A204.1 (cell line): ENCODE data around the gene ADIPOQ.
"Not testable (repeated sequence)": the region's sequence is repeated elsewhere in the genome, so short reads cannot be mapped to it uniquely, and the experiment has no call there.

Experiments
- FAIRE-seq: peaks from 2 replicates; lab custom pipeline; 2012; peaks lifted over from hg19 to GRCh38; lab: Jason Lieb, UNC

ADIPOQ gene

GRCh38 chr3:186826976-186827857, 15.3 kb upstream of the ADIPOQ start:
- FAIRE-seq: no peak

DNA sequence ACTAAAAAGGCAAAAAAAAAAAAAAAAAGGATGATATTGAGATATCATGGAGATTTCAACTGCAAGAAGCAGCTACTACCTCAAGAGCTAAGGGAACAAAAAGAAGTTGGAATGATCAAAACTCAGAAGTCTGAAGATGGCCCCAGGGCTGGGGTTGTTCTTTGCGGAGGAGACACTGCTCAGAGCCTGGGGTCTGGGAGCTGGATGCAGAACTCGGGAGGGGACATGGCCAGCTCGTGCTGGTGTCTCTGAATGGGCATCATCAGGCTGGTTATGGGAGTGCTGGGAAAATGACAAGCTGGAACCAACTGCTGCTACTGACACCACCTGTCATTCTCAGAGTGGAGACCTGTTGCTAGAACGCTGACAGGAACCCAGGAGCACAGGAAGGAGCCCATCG, 14.2 kb upstream of the ADIPOQ start:
- FAIRE-seq: no peak

DNA sequence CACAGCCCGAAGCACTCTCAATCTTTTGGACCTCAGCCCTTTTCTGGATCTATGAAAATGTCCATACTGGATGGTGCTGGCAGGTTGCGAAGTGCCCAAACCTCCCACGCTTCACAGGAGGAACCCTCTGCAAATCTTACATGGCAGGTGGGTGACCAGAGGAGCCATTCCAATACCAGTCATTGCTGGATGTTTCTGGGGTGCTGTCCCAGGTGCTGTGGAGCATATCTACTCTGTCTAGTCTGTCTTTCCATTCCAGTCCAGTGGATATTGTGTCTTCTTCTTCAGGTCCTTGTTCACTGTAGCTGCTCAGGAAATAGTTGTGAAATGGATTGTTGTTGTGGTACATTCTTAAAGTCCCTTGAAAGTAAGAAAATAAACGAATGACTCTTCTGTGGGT, 10.7 kb upstream of the ADIPOQ start:
- FAIRE-seq: no peak

DNA sequence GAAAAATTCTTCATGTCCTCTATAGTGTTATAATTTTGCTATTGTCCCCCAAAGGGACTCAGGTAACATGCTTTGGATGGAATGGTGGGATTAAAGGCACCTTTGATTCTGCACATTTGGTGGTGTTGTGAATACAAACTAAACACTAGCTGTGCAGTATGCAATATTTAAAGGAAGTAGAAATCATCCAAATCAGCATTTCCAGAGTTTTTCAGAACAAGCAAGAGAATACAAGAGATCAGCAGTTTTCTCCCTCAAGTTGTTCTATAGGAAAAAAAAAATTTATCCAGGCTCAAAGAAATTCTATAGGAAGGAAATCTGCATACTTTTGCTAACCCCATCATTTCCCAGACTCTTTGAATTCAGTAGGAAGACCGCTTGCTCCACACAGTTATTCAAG, 10.2 kb upstream of the ADIPOQ start:
- FAIRE-seq: no peak

GRCh38 chr3:186839874-186840641, 2.5 kb upstream of the ADIPOQ start:
- FAIRE-seq: no peak

DNA sequence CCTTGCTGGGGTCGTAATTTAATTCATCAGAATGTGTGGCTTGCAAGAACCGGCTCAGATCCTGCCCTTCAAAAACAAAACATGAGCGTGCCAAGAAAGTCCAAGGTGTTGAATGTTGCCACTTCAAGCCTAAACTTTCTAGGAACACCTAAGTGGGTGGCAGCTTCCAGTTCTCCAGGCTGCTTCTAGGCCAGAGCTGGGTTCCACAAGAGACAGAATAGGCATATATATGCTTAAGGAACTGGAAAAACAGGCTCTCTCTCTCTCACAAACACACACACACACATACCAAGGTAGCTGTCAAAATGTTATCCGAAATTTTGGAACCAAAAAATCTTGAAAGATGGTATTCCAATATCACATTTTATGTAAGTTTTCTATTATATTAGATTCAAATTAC, 890 bp upstream of the ADIPOQ start:
- no peak for FAIRE-seq

GRCh38 chr3:186843039-186843432, 526 bp downstream of the ADIPOQ start:
- FAIRE-seq: no peak

- FAIRE-seq: no peak
Observed at GRCh38 chr3:186844908-186845307, 2.4 kb downstream of the ADIPOQ start.

DNA sequence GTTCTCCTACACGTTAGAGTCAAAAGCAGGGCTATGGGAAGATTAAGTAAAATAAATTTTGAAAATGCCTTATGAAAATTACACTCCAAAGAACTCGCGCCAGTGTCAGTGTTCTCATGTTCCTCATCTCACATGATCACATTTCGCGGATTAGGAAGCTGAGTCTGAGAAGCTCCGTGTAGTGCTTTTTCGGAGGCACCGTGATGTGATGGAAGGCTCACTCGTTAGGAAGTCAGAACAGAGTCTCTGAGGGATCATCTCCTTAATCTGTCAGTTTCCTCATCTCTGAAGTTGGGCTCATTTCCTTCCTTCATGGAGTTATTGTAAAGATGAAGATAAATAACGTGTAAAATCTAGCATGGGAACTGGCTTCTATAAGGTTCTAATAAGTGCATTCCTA, 3.2 kb downstream of the ADIPOQ start:
- no peak for FAIRE-seq

DNA sequence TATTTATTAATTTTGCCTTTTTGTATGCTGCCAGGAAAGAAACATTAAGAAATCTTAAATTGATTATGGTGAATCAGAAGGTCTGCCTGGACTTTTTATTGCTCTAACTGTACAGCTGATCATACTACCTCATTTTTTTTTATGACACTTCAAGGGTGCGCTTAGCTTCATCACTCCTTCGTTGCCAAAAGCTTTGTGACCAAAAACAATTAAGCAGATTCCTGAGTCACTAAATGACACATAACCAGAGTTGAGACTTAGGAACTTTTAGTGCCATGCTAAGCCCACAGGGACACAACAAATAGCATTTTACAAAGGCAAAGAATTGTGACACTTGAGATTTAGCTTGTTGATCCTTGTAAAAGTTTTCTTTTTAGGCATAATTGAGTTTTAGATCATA, 4.9 kb downstream of the ADIPOQ start:
- no peak for FAIRE-seq

- FAIRE-seq: no peak
Observed at GRCh38 chr3:186849374-186849975, 7.0 kb downstream of the ADIPOQ start.

DNA sequence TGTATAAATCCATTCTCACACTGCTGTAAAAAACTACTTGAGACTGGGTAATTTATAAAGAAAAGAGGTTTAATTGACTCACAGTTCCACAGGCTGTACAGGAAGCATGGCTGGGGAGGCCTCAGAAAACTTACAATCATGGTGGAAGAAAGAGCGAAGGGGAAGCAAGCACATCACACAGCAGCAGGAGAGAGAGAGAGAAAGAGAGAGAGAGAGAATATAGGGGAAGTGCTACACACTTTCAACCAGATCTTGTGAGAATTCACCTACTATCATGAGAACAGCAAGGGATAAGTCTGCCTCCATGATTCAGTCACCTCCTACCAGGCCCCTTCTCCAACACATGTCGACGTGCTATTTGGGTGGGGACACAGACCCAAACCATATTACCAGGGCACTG, 9.3 kb downstream of the ADIPOQ start:
- FAIRE-seq: not testable (repeated sequence)

DNA sequence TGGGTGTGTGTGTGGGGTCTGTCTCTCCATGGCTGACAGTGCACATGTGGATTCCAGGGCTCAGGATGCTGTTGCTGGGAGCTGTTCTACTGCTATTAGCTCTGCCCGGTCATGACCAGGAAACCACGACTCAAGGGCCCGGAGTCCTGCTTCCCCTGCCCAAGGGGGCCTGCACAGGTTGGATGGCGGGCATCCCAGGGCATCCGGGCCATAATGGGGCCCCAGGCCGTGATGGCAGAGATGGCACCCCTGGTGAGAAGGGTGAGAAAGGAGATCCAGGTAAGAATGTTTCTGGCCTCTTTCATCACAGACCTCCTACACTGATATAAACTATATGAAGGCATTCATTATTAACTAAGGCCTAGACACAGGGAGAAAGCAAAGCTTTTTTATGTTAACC, 10.5 kb downstream of the ADIPOQ start:
- no peak for FAIRE-seq

- FAIRE-seq: no peak
Observed at GRCh38 chr3:186854146-186854545, 11.6 kb downstream of the ADIPOQ start.

DNA sequence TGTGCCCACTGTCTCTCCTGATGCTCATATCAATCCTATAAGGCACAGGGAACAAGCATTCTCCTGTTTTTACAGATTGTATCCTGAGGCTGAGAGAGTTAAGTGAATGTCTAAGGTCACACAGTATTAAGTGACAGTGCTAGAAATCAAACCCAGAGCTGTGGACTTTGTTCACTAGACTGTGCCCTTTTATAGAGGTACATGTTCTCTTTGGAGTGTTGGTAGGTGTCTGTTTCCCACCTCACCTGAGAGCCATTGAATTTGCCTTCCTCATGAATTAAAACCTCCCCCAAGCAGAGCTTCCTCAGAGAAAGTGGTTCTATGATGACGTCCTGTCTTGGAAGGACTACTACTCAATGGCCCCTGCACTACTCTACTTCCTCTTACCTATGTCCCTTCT, 12.4 kb downstream of the ADIPOQ start:
- FAIRE-seq: no peak

DNA sequence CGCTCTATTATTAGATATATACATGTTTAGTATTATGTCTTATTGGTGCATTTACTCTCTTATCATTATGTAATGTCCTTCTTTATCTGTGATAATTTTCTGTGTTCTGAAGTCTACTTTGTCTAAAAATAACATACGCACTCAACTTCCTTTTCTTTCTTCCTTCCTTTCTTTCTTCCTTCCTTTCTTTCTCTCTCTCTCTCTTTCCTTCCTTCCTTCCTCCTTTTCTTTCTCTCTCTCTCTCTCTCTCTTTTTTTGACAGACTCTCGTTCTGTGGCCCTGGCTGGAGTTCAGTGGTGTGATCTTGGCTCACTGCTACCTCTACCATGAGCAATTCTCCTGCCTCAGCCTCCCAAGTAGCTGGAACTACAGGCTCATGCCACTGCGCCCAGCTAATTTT, 15.2 kb downstream of the ADIPOQ start:
- FAIRE-seq: no peak

DNA sequence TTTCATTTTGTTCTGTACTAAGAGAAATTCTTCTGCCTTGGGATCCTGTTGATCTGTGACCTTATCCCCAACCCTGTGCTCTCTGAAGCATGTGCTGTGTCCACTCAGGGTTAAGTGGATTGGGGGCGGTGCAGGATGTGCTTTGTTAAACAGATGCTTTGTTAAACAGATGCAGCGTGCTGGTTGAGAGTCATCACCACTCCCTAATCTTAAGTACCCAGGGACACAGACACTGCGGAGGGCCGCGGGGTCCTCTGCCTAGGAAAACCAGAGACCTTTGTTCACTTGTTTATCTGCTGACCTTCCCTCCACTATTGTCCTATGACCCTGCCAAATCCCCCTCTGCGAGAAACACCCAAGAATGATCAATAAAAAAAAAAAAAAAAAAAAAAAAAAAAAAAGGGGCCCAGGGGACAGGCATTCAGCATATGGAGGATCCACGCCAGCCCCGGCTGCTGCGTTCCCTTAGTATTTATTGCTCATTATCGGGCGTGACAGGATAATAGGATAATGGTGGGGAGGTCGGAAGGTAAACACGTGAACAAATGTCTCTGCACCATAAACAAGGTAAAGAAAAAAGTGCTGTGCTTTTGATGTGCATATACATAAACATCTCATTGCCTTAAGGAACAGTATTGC, 22.8 kb downstream of the ADIPOQ start:
- FAIRE-seq: not testable (repeated sequence)

- FAIRE-seq: not testable (repeated sequence)
Observed at GRCh38 chr3:186866095-186866494, 23.6 kb downstream of the ADIPOQ start.

DNA sequence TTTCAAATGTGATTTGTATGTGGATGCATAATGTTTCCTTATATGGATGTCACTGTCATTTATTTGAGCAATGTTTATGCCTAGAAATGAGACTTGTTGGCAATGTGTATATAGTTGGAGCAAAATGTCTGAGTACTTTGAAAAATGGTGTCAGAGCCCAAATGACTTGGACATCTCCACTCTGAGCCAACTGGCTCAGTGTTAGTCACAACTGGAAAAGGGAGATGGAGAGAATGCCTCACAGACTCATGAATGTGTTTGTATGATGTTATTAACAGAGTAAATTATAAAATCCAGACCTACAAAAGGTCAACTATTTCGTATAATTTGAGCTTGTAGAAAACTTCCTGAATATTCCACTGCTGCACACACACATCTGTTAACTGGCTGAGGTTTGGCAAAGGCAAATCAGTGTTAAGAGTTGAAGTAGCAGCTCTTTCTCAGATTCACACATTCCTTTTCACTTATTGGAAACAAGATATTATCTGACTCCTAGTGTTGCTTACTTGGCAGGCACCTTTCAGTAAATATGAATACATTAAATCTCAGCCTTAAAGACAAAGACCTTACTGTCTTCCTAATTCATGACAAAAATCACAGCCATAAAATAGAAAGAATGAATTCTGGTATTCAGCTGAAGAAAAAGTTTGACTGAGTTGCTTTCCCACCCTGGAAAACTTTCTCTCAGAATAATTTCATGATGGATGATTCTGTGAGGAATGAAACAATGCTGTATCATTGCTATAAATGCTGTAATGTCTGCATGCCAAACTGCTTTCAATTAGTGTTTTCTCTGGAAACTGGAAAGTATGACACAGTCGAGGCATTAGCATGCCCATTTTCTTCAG, 27.0 kb downstream of the ADIPOQ start:
- FAIRE-seq: no peak

GRCh38 chr3:186870421-186871201, 28.1 kb downstream of the ADIPOQ start:
- FAIRE-seq: no peak

DNA sequence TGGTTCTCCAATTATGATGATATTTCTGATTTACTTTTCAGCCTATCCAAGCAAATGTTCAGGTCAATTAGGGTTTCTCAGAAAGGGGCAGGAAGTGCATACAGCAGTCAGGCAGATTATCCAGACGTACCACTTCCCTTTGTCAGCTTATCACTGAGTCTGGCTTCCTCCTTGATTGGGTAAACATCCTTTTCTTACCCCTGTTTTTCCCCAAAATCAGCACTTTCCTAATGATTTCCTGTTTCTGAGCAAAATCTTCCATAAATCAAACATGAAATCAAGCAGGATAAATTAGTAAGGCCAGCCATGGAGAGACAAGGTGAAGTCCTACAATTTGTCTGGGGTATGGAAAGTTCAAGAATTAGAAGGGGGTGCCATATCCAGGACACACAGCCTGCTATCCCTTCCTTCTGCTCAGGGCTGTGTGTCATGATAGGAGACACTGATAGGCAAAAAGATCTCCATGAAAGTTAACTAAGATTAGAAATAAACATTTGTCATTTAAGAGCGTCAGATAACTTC, 29.0 kb downstream of the ADIPOQ start:
- no peak for FAIRE-seq
